HCT116 (cell line): ENCODE results near the gene RBCK1. TPM values are rescaled to one million over a fixed set of nuclear protein-coding genes. Genes with fewer than 3 reads are reported as not detected.

Experiments
- ATAC-seq: fragments of 200-7000 bp; cut with Tn5 transposase; 2 replicates; pipeline ENCODE4 v1.9.1; 2020; ENCODE audit warnings: mild to moderate bottlenecking, moderate library complexity
- BruUV-seq: library from RNA; stranded (reverse); fragments of 400-500 nt; replicated peaks from 2 replicates; lab custom pipeline; 2021; lab: Mats Ljungman, UMichigan
- CTCF ChIA-PET: fragments of 300-600 bp; sonication (Branson Sonifier 250); formaldehyde crosslinking; loops from one replicate; lab custom pipeline; 2021; ENCODE audit warnings: antibody characterized with exemption; lab: Charles Lee
- POLR2A ChIA-PET: fragments of 300-600, 350-600 bp; sonication (Branson Sonifier 250); formaldehyde crosslinking; loops from one replicate; lab custom pipeline; 2021; ENCODE audit warnings: antibody characterized with exemption; lab: Charles Lee
- RAD21 ChIA-PET, 2 experiments: fragments of 300-600 bp; sonication (Branson Sonifier 250); formaldehyde crosslinking; loops; one replicate each; lab custom pipeline; 2023; ENCODE audit warnings: low total read pairs in 2 of 2; ENCODE audit not compliant: uncharacterized antibody in 2 of 2, unreplicated experiment in 2 of 2, low non-redundant PET in 1 of 2; lab: Charles Lee
- DNase-seq: peaks from one replicate; pipeline ENCODE4 v3.0.0-alpha.2; 2010; ENCODE audit warnings: low read depth, low spot score
- H2AFZ ChIP-seq: fragments of 200-600 bp; shearing (Covaris generic), sonication (generic); 2 replicates; pipeline ENCODE4 v1.6.1; 2017; ENCODE audit warnings: low read depth, mixed run types, mixed read lengths, antibody characterized with exemption, low read length; ENCODE audit not compliant: poor library complexity, severe bottlenecking
- H3K27ac ChIP-seq: 2 replicates; pipeline ENCODE4 v1.5.1; 2012; ENCODE audit warnings: low read depth, low read length
- H3K27me3 ChIP-seq: fragments of 200-600 bp; sonication (generic); 2 replicates; pipeline ENCODE4 v1.6.1; 2016; ENCODE audit warnings: mixed run types, low read length, mixed read lengths; ENCODE audit not compliant: insufficient read depth
- H3K36me3 ChIP-seq, 2 experiments: fragments of 200-500 bp in 1 of 2; fragments of 200-600 bp in 1 of 2; sonication (Bioruptor generic) in 1 of 2; sonication (generic) in 1 of 2; 2 replicates each; pipeline versions ENCODE4 v1.5.1 to v1.6.1; 2014 to 2016; ENCODE audit warnings: low read length in 2 of 2, inconsistent platforms in 1 of 2, mixed read lengths in 1 of 2, mixed run types in 1 of 2; ENCODE audit not compliant: insufficient read depth in 2 of 2, control insufficient read depth in 1 of 2
- H3K4me1 ChIP-seq, 2 experiments: fragments of 200-600 bp in 1 of 2; sonication (generic) in 1 of 2; 2 replicates each; pipeline versions ENCODE4 v1.5.1 to v1.6.1; 2012 to 2017; ENCODE audit warnings: low read length in 2 of 2, inconsistent platforms in 1 of 2, mild to moderate bottlenecking in 1 of 2, mixed read lengths in 1 of 2, mixed run types in 1 of 2, moderate library complexity in 1 of 2; ENCODE audit not compliant: insufficient read depth in 2 of 2, control insufficient read depth in 1 of 2
- H3K4me2 ChIP-seq: fragments of 200-600 bp; sonication (generic); 2 replicates; pipeline ENCODE4 v1.6.1; 2017; ENCODE audit warnings: mixed run types, low read length, mixed read lengths
- H3K4me3 ChIP-seq, 2 experiments: fragments of 200-600 bp in 1 of 2; sonication (generic) in 1 of 2; replicated peaks in 1 of 2; 2 replicates each; pipeline ENCODE4 v1.5.1; 2011 to 2016; ENCODE audit warnings: low read length in 2 of 2, control low read depth in 1 of 2, low read depth in 1 of 2, mild to moderate bottlenecking in 1 of 2, mixed read lengths in 1 of 2, mixed run types in 1 of 2
- H3K79me2 ChIP-seq: fragments of 200-600 bp; sonication (generic); 2 replicates; pipeline ENCODE4 v1.6.1; 2017; ENCODE audit warnings: mild to moderate bottlenecking, mixed run types, low read length, moderate library complexity, mixed read lengths; ENCODE audit not compliant: insufficient read depth
- H3K9ac ChIP-seq: fragments of 200-600 bp; sonication (generic); 2 replicates; pipeline ENCODE4 v1.6.1; 2016; ENCODE audit warnings: low read length, mixed read lengths
- H3K9me2 ChIP-seq: fragments of 200-600 bp; sonication (generic), shearing (Covaris generic); 2 replicates; pipeline ENCODE4 v1.6.1; 2017; ENCODE audit warnings: mixed run types, mild to moderate bottlenecking, moderate library complexity; ENCODE audit not compliant: insufficient read depth
- H3K9me3 ChIP-seq, 2 experiments: fragments of 200-500 bp in 1 of 2; fragments of 200-600 bp in 1 of 2; sonication (Bioruptor generic) in 1 of 2; sonication (generic) in 1 of 2; 2 replicates each; pipeline ENCODE4 v1.6.1; 2014 to 2017; ENCODE audit warnings: low read length in 2 of 2, mixed read lengths in 2 of 2, inconsistent platforms in 1 of 2, low read depth in 1 of 2, mild to moderate bottlenecking in 1 of 2, mixed run types in 1 of 2, moderate library complexity in 1 of 2; ENCODE audit not compliant: control insufficient read depth in 1 of 2, insufficient read depth in 1 of 2
- H4K20me1 ChIP-seq: fragments of 200-600 bp; sonication (generic), shearing (Covaris generic); 2 replicates; pipeline ENCODE4 v1.6.1; 2017; ENCODE audit warnings: mixed run types, mild to moderate bottlenecking, moderate library complexity; ENCODE audit not compliant: insufficient read depth
- EZH2 ChIP-seq: fragments of 200-600 bp; sonication (generic); IDR thresholded peaks from 2 replicates; pipeline ENCODE4 v1.6.1; 2017; ENCODE audit warnings: antibody characterized with exemption, mixed run types
- JUND ChIP-seq: IDR thresholded peaks from 2 replicates; pipeline ENCODE4 v1.6.1; 2012
- POLR2A ChIP-seq: IDR thresholded peaks from 2 replicates; pipeline ENCODE4 v1.7.0; 2011; ENCODE audit warnings: borderline replicate concordance; ENCODE audit not compliant: insufficient read depth, insufficient read length; ENCODE audit errors: extremely low read depth
- POLR2AphosphoS5 ChIP-seq: IDR thresholded peaks from 2 replicates; pipeline ENCODE4 v1.6.1; 2011; ENCODE audit warnings: mild to moderate bottlenecking, low read depth, low read length, moderate library complexity
- TCF7L2 ChIP-seq: IDR thresholded peaks from 2 replicates; pipeline ENCODE4 v1.7.0; 2011; ENCODE audit warnings: borderline replicate concordance, inconsistent platforms; ENCODE audit not compliant: insufficient read depth, insufficient read length; ENCODE audit errors: extremely low read depth
- ZFX ChIP-seq: fragments of 450-650 bp; IDR thresholded peaks from 2 replicates; pipeline ENCODE4 v1.6.1; 2017
- intact Hi-C: fragments of 100-400 bp; cut with micrococcal nuclease; formaldehyde crosslinking; loops from 2 replicates; pipeline ENCODE4 v1.10.0; 2022
- total RNA-seq: library from RNA; stranded (reverse); gene quantifications from one replicate; pipeline ENCODE4 v1.2.1, GENCODE V29; 2021; ENCODE audit not compliant: unreplicated experiment
- TF ChIP-seq, protein P1 (sequence below): IDR thresholded peaks from 2 replicates; pipeline ENCODE4 v1.6.1; 2011; ENCODE audit warnings: mild to moderate bottlenecking, low read length, moderate library complexity; ENCODE audit not compliant: insufficient replicate concordance; ENCODE audit errors: extremely low read depth
- TF ChIP-seq, protein P2 (sequence below), 3 experiments: fragments of 200-600 bp in 1 of 3; sonication (generic) in 1 of 3; IDR thresholded peaks in 2 of 3; conservative IDR thresholded peaks in 1 of 3; 2 replicates each; pipeline ENCODE4 v1.5.1; 2012 to 2017; ENCODE audit warnings: low read depth in 2 of 3, low read length in 2 of 3, antibody characterized with exemption in 1 of 3, borderline replicate concordance in 1 of 3, control low read depth in 1 of 3, mild to moderate bottlenecking in 1 of 3, mixed read lengths in 1 of 3, mixed run types in 1 of 3, moderate library complexity in 1 of 3; ENCODE audit not compliant: insufficient read depth in 1 of 3
- TF ChIP-seq, protein P3 (sequence below): IDR thresholded peaks from 2 replicates; pipeline ENCODE4 v1.6.1; 2012

RBCK1 gene
- total RNA-seq, 1 experiment from 2014 or later, result 180 TPM

DNA sequence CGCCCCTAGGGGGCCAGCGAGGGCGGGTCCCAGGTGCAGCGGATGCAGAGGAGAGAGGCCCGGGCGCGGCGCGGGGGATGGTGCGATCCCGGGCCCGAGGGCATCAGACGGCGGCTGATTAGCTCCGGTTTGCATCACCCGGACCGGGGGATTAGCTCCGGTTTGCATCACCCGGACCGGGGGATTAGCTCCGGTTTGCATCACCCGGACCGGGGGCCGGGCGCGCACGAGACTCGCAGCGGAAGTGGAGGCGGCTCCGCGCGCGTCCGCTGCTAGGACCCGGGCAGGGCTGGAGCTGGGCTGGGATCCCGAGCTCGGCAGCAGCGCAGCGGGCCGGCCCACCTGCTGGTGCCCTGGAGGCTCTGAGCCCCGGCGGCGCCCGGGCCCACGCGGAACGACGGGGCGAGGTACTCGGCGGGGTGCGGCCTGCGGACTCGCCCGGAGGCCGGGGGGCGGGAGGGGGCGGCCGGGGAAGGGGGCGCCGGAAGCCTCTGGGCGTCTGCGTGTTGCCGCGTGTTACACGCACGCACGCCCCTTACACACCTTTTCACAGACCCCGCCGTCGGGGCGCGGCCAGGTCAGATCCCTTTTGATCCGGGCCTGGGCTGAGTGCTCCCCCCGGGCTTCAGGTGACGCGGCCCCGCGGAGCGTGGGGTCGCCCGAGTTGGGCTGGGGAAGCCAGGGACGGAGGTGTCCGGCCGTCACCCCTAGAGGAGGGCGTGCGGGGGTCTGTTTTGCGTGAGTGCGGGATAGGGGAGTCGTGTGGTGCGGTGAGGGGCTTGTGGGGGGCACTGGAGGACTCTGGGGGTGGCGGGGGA is 27.1 kb upstream of the RBCK1 start:
- H3K79me2 ChIP-seq, result peaks cover 40% of the 10 kb centered on the region
- intact Hi-C loops, result loop anchor here (1.0 to 2.0 kb wide), 2 partner anchors 19 to 22 kb away; no protein-coding TSS in a partner anchor
- peak overlapping the region; percentile 90 for H3K4me2 ChIP-seq
- no peaks in the 10 kb centered on the region for H4K20me1 ChIP-seq
- no peak overlapping the region for H2AFZ ChIP-seq
- H3K9me2 ChIP-seq, result no peaks in the 10 kb centered on the region
- ATAC-seq (peak; percentile 75), DNase-seq (peak; percentile 76)
- H3K4me1 ChIP-seq, result peaks cover 30 to 32% of the 10 kb centered on the region in 2 experiments
- BruUV-seq, result no TSS peak
- H3K27me3 ChIP-seq, result no peaks in the 10 kb centered on the region
- H3K9ac ChIP-seq, result peak overlapping the region; percentile 89
- TF ChIP-seq JUND, result no peak
- TF ChIP-seq, protein P1, sequence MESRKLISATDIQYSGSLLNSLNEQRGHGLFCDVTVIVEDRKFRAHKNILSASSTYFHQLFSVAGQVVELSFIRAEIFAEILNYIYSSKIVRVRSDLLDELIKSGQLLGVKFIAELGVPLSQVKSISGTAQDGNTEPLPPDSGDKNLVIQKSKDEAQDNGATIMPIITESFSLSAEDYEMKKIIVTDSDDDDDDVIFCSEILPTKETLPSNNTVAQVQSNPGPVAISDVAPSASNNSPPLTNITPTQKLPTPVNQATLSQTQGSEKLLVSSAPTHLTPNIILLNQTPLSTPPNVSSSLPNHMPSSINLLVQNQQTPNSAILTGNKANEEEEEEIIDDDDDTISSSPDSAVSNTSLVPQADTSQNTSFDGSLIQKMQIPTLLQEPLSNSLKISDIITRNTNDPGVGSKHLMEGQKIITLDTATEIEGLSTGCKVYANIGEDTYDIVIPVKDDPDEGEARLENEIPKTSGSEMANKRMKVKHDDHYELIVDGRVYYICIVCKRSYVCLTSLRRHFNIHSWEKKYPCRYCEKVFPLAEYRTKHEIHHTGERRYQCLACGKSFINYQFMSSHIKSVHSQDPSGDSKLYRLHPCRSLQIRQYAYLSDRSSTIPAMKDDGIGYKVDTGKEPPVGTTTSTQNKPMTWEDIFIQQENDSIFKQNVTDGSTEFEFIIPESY, result peak; percentile 51
- no peak for TF ChIP-seq EZH2
- TF ChIP-seq POLR2AphosphoS5, result peak; percentile 84
- TF ChIP-seq, protein P2, sequence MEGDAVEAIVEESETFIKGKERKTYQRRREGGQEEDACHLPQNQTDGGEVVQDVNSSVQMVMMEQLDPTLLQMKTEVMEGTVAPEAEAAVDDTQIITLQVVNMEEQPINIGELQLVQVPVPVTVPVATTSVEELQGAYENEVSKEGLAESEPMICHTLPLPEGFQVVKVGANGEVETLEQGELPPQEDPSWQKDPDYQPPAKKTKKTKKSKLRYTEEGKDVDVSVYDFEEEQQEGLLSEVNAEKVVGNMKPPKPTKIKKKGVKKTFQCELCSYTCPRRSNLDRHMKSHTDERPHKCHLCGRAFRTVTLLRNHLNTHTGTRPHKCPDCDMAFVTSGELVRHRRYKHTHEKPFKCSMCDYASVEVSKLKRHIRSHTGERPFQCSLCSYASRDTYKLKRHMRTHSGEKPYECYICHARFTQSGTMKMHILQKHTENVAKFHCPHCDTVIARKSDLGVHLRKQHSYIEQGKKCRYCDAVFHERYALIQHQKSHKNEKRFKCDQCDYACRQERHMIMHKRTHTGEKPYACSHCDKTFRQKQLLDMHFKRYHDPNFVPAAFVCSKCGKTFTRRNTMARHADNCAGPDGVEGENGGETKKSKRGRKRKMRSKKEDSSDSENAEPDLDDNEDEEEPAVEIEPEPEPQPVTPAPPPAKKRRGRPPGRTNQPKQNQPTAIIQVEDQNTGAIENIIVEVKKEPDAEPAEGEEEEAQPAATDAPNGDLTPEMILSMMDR (IDR thresholded peaks at IDR 0.05 in 2 of 3, conservative IDR thresholded peaks at IDR 0.05 in 1 of 3; ENCODE audit: borderline replicate concordance in 1 of 3, insufficient read depth in 1 of 3, low read depth in 2 of 3, low read length in 2 of 3), result no peak
- TF ChIP-seq TCF7L2, result peak; percentile 84
- TF ChIP-seq, protein P3, sequence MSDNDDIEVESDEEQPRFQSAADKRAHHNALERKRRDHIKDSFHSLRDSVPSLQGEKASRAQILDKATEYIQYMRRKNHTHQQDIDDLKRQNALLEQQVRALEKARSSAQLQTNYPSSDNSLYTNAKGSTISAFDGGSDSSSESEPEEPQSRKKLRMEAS, result no peak
- TF ChIP-seq POLR2A, result no peak
- peak; percentile 81; the same call in 1 of the 2 replicates for TF ChIP-seq ZFX
- H3K4me3 ChIP-seq, result peak overlapping the region; percentile 82 to 89
- ChIA-PET CTCF (interaction anchor here (0.7 to 1.1 kb wide), 3 partner anchors 9 to 25 kb away, joined by 3 to 5 read pairs (median 3); no protein-coding TSS in a partner anchor), RAD21 (interaction anchor here (0.7 to 1.9 kb wide), 4 partner anchors 9 to 18 kb away, joined by 4 to 6 read pairs (median 6); no protein-coding TSS in a partner anchor), POLR2A (interaction anchor here (0.7 to 29.0 kb wide), 10 partner anchors 17 to 387 kb away, joined by 3 to 779 read pairs (median 4); partner anchors contain the start of genes RBCK1, SLC52A3 and SOX12)
- no peaks in the 10 kb centered on the region for H3K36me3 ChIP-seq
- no peaks in the 10 kb centered on the region for H3K9me3 ChIP-seq
- H3K27ac ChIP-seq, result peak overlapping the region; percentile 87
